HG02623 (cell line): Measurements from ENCODE around the gene ZNF689.
A peak's percentile ranks its signal among the peaks of the same experiment; 100 is the strongest.
"Not testable (repeated sequence)": the region's sequence is repeated elsewhere in the genome, so short reads cannot be mapped to it uniquely, and the experiment has no call there.

ENCODE experiments used
- ATAC-seq: cut with Tn5 transposase; IDR thresholded peaks from one replicate; pipeline ENCODE4 v1.9.1; 2021; ENCODE audit warnings: moderate library complexity; ENCODE audit not compliant: unreplicated experiment

Gene ZNF689

GRCh38 chr16:30601966-30602365 is 8.2 kb downstream of the ZNF689 start:
- ATAC-seq, result no peak

DNA sequence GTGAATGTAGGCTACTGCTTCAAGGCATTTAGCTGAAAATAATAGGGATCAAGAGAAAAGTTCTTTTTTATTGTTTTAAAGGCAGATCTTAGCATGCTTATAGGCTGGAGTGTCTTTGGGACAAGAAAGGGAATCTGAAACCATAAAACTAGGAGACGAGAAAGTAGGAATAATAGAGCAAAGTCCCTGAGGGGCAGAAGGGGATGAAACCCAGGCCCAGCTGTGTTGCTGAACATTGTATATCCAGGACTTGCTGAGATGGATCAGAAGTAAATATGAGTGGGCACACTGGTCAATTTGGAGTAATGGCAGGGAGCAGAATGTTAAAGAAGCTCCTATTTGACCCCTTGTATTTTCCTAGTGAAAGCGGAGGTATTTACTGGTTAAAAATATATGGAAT is 9.3 kb downstream of the ZNF689 start:
- no peak for ATAC-seq

DNA sequence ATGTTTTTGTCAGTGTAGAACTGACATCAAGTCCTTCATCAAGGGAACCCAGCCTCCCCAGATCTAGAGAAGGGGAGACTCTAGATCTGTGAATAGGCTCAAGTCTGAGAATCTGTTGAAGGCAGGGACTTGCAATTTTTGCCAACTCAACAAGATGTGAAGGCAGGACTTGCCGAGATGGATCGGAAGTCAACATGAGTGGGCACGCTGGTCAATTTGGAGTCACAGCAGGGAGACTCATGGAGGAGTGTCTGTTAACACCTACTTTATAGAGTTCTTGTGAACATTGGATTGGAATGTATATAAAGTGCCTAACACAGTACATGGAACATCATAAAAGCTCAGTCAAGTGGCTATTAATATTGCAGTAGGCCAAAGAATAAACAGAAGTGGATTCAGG is 10.0 kb downstream of the ZNF689 start:
- no peak for ATAC-seq

DNA sequence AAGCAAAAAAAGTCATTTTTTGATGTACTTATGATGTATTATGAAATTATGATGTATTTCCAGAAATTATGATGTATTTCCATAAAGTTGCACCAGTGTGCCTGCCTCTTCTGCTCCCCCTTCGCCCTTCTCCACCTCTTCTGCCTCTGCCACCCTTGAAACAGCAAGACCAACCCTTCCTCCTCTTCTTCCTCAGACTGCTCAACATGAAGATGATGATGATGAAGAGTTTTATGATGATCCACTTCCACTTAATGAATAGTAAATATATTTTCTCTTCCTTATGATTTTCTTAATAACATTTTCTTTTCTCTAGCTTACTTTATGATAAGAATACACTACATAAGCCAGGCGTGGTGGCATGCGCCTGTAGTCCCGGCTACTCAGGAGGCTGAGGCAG is 17.3 kb downstream of the ZNF689 start:
- no peak for ATAC-seq

GRCh38 chr16:30590869-30591268 is 19.3 kb downstream of the ZNF689 start:
- ATAC-seq, result not testable (repeated sequence)

DNA sequence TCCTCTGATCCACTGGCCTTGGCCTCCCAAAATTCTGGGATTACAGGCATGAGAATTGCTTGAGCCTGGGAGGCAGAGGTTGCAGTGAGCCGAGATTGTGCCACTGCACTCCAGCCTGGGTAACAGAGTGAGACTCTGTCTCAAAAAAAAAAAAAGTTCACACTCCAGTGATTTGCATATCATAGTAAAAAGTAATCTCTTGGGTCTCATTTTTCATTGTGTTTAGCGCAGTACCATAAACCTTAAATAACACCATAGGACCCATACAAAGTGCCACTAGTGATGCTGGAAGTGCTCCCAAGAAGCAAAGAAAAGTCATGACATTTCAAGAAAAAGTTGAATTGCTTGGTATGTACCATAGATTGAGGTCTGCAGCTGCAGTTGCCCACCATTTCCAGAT is 20.6 kb downstream of the ZNF689 start:
- not testable (repeated sequence) for ATAC-seq

GRCh38 chr16:30588651-30589050 is 21.5 kb downstream of the ZNF689 start:
- ATAC-seq, result no peak

GRCh38 chr16:30585400-30586191 is 24.6 kb downstream of the ZNF689 start, which contains the start of gene ZNF785:
TSS of gene ZNF785 (minus strand) at chr16:30585697. CDS start at chr16:30585611, 86 bp downstream.
- peak; percentile 88 for ATAC-seq

DNA sequence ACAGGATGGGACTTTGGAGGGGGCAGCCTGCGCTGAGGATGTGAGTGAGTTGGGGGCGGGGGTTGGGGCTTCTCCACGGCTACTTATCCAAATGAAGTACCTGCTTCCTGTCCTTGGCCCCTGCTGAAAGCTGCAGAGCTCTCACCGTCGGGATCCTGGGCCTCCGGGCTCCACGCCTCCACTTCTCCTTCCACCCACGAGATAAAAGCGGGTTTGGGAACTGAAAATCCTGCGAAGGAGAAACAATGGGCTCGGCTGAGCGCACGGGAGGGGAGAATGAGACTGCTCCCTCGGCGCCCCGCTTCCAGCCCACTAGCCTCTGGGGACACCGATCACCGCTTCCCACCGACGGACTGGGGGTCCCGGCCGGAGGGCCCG is 25.2 kb downstream of the ZNF689 start:
- peak; percentile 16 for ATAC-seq

GRCh38 chr16:30582611-30583340 is 27.4 kb downstream of the ZNF689 start:
- ATAC-seq, result no peak

DNA sequence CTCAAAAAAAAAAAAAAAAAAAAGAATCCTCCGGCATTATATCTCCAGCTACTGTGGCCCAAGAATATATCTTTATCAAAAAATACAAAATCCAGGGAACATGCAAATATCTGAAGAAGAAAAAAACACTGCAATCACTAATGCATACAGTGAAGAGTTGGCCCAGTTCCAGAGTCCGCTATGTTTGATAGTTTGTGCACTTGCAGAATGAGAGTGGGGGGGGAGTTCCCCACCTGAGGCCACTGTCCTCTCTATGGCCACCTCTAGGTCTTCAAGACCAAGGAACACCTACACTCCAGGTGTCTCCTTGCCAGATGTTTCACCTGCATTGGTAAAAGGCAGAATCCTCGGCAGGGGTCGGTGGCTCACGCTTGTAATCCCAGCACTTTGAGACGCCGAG is 28.7 kb downstream of the ZNF689 start:
- ATAC-seq, result no peak

- ATAC-seq, result no peak
Observed at GRCh38 chr16:30574678-30575077, 35.5 kb downstream of the ZNF689 start.

DNA sequence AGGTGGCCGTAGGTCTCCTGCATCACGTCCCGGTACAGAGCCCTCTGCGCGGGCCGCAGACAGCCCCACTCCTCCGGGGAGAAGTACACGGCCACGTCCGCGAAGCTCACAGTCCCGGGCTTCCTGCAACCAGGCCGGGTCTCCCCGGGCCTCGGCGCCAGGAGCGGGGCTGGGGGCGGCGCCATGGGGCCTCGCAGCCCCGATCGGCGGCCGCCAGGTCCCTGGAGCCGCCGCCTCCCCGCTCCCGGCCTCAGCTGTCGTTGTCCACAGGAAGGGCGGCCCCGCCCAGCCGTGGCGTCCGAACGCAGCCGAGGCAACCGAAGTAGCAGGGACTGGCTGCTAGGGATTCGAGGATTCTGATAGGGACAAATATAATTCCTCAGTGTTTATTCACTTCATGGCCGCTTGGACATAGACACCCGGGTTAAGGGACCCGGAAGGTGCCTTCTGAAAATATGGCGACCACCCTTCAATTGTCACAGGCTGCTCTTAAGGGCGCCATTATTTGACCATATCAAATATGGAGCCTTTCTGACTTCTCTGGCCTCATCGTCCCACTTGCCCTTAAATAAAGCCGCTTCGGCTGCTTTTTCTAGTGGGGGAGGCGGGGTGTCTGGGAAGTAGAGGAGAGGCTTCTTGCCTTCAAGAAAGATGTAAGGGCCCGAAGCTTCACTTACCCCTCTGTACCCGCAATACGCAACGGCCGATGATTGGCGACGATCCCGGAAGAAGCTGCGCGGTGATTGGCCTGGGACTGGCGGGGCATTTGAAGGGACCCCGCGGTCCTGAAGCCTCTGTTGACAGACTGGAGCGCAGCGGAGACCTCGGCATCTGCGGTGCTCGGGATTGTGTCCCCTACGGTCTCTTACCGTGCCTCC is 38.5 kb downstream of the ZNF689 start, which contains the start of gene ZNF688:
Gene ZNF688, minus strand, starts transcription at position 270 of the 878 bp plus-strand sequence. Its CDS starts 85 bp downstream, at position 185.
- peak; percentile 74 for ATAC-seq

GRCh38 chr16:30570636-30571444 is 39.3 kb downstream of the ZNF689 start:
- ATAC-seq, result no peak

GRCh38 chr16:30569746-30570635 is 40.2 kb downstream of the ZNF689 start:
- ATAC-seq, result no peak

DNA sequence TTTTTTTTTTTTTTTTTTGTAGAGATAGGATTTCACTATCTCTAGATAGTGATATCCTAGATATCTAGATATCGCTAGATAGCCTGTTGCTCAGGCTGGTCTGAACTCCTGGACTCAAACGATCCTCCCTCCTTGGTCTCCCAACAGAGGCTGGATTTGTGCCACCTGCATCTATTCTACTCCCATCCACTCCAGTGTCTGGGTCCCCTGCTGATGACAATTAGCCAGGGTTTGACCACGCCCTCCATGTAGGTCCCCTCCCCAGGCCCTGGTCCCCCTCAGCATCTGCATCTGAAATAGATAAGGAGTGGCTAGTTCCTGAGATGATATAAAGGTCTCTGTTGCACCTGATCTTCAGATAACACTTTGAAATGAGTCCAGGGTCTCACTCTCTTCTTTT is 40.9 kb downstream of the ZNF689 start:
- no peak for ATAC-seq

DNA sequence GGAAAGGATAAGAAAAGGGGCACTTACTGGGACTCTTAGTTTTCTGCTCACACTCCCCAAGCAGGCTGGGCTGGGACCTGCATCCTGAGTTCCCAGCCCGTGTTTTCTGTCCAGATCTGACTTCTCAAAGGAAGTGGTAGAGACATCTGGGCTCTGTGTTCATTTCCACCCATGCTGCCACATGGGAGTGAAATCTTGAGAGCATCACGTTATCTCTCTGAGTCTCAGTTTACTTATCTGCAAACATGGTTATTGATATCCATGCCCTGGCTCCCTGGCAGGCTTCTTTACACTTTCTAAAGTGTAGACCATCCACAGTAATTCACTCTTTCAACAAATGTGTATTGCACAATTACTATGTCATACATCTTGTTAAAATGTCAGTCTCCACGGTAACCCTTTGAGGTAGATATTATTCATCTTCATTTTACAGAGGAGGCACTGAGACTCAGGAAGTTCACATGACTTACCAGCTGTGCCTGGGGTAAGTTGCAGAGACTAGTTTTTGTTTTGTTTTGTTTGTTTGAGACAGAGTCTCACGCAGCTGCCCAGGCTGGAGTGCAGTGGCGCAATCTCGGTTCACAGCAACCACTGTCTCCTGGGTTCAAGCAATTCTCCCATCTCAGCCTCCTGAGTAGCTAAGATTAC is 42.1 kb downstream of the ZNF689 start:
- ATAC-seq, result no peak

DNA sequence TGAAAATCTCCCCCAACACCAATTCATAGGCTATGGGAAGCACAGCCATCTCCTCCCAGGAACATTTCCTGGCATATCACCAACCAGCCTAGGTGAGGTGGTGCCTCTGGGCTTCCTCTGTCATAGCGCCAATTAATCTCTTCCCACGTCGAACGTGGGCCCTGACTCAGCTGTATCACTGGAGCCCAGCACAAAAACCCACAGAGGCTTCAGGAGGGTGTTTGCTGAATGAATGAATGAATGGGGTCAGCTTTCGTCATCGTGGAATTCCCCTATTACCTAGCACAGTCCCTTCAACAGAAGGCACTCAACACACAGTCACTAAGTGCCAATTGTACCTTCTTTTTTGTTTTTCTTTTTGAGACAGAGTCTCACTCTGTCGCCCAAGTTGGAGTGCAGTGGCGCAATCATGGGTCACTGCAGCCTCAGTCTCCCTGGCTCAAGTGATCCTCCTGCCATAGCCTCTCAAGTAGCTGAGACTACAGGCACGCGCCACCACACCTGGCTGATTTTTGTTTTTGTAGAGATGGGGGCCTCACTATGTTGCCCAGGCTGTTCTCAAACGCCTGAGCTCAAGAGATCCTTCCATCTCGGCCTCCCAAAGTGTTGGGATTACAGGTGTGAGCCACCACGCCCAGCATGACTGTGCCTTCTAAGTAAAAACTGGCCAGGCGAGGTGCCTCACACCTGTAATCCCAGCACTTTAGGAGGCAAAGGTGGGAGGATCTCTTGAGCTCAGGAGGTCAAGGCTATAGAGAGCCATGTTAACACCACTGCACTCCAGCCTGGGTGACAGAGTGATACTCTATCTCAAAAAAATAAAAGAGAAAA is 42.8 kb downstream of the ZNF689 start:
- no peak for ATAC-seq
